GM21515 (cell line): ENCODE data around the gene NANOS2.
"Not testable (repeated sequence)": the region's sequence is repeated elsewhere in the genome, so short reads cannot be mapped to it uniquely, and the experiment has no call there.

Experiments used
- ATAC-seq: cut with Tn5 transposase; IDR thresholded peaks from one replicate; pipeline ENCODE4 v1.9.1; 2021; ENCODE audit not compliant: unreplicated experiment

NANOS2 gene

GRCh38 chr19:45876411-45877197 lies 38.0 kb downstream of the NANOS2 start:
- no peak for ATAC-seq

- no peak for ATAC-seq
Measured at GRCh38 chr19:45876161-45876410, 38.5 kb downstream of the NANOS2 start.

GRCh38 chr19:45874620-45874966 lies 40.0 kb downstream of the NANOS2 start:
- no peak for ATAC-seq

GRCh38 chr19:45873219-45873772 lies 41.3 kb downstream of the NANOS2 start:
- no peak for ATAC-seq

GRCh38 chr19:45872095-45872919 lies 42.3 kb downstream of the NANOS2 start:
- ATAC-seq, result no peak

GRCh38 chr19:45870798-45871197 lies 43.8 kb downstream of the NANOS2 start:
- ATAC-seq, result no peak

- ATAC-seq, result not testable (repeated sequence)
Measured at GRCh38 chr19:45867241-45867640, 47.3 kb downstream of the NANOS2 start.

- ATAC-seq, result no peak
Measured at GRCh38 chr19:45866400-45867176, 48.0 kb downstream of the NANOS2 start.

- ATAC-seq, result no peak
Measured at GRCh38 chr19:45865269-45865948, 49.2 kb downstream of the NANOS2 start.

GRCh38 chr19:45864629-45865082 lies 49.9 kb downstream of the NANOS2 start:
- no peak for ATAC-seq

GRCh38 chr19:45863840-45864628 lies 50.5 kb downstream of the NANOS2 start, which contains the start of gene FOXA3:
TSS of gene FOXA3 (plus strand) at chr19:45864326. CDS start at chr19:45864457, 131 bp downstream.
- no peak for ATAC-seq

- no peak for ATAC-seq
Measured at GRCh38 chr19:45863335-45863839, 51.2 kb downstream of the NANOS2 start.
